Kidney tubule cell (primary cell): ENCODE results near the gene SPEM2.
"Not testable (repeated sequence)": the region's sequence is repeated elsewhere in the genome, so short reads cannot be mapped to it uniquely, and the experiment has no call there.

Experiments used
- DNase-seq: peaks from one replicate; pipeline ENCODE4 v3.0.0-alpha.2; 2018; ENCODE audit warnings: low spot score

The SPEM2 gene

DNA sequence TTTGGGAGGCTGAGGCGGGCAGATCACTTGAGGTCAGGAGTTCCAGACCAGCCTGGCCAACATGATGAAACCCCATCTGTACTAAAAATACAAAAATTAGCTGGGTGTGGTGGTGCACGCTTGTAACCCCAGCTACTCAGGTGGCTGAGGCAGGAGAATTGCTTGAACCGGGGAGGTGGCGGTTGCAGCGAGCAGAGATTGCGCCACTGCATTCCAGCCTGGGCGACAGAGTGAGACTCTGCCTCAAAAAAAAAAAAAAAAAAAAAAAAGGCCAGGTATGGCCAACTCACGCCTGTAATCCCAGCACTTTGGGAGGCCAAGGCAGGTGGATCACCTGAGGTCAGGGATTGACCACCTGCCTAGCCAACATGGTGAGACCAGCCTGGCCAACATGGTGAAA, 49.4 kb downstream of the SPEM2 start:
- not testable (repeated sequence) for DNase-seq

DNA sequence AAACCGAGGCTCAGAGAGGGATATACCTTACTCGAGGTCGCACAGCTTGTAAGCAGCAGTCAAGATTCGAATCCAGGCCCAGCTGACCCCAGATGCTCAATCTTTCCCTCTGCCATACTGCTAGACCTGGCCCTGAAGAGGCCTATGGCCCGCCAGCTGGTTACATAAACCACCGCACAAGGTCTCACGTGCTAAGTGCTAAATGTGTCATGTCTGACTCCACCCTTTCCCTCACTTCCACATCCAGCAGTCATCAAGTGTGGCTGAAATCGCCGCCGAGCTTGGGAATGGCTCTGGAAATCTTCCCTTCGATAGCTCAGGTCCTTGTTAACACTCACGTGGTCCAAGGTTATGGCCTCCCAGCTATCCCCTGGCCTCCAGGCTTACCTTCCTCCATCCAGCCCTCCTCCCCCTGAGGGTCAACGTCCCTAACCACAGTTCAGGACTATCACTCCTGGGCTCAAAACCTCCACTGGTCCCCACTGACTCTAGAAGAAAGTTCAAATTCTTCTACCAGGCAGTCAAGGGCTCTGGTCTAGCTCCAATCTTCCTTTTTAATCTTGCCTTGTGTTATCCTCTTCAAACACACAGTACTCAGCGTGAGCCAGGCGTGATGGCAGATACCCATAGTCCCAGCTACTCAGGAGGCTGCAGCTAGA, 50.5 kb downstream of the SPEM2 start:
- DNase-seq = no peak

DNA sequence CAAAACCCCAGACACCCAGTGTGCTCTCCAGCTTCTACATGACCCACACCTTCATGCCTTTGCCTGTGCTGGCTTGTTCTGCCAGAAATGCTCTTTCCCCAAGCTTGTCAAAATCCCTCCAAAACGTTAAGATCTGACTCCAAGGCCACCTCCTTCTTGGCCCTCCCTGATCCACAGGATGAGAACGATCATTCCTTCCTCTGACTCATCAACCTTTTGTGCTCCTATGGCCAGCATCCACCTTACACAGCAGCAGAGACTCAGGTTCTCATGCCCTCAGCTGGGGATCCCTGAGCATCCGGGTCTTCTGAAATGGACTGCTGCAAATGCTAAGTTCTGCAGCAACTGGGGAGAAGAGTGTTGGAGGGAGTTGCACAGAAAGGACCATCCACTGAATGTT, 51.1 kb downstream of the SPEM2 start:
- DNase-seq = peak; percentile 71

DNA sequence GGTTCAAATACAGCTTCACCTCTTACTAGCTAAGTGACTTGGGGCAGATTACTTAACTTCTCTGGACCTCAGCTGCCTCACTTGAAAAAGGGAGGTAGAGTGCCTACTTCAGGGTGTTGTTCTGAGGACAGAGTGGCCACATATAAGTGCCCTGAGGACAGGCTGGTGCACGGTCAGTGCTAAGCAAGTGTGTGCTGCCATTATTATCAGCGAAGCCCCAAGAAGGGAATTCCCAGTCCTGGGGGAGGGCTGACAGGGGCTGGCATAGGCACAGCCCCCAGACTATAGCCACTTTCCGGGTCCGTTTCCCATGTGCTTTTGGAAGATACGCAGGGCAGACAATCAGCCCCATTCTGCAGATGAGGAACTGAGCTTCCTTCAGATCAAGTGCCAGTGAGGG, 51.5 kb downstream of the SPEM2 start:
- no peak for DNase-seq
